ENCODE results near the gene TSNAX.

Gene TSNAX

DNA sequence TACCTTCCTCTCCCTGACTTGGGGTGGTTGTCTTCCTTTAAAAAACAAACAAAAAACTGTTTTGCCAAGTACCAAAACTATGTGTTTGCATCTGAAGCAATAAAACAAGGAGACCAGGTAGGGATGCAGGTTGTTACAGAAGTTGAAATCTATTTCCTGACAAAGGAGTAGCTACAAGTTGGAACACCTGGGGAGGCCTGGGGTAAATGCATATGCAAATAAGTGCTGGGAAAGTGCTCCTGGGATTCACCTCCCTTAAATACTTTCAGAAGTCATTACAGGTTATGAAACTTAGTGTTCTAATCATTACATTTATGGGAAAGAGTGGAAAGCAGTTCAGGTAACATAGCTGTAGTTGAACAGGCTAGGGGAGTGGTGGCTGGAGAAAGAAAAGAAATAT lies 1.9 kb upstream of the TSNAX start:
- CTCF ChIA-PET = no interaction called here
- TF ChIP-seq, protein P1, sequence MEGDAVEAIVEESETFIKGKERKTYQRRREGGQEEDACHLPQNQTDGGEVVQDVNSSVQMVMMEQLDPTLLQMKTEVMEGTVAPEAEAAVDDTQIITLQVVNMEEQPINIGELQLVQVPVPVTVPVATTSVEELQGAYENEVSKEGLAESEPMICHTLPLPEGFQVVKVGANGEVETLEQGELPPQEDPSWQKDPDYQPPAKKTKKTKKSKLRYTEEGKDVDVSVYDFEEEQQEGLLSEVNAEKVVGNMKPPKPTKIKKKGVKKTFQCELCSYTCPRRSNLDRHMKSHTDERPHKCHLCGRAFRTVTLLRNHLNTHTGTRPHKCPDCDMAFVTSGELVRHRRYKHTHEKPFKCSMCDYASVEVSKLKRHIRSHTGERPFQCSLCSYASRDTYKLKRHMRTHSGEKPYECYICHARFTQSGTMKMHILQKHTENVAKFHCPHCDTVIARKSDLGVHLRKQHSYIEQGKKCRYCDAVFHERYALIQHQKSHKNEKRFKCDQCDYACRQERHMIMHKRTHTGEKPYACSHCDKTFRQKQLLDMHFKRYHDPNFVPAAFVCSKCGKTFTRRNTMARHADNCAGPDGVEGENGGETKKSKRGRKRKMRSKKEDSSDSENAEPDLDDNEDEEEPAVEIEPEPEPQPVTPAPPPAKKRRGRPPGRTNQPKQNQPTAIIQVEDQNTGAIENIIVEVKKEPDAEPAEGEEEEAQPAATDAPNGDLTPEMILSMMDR (IDR thresholded peaks at IDR 0.05; ENCODE audit: insufficient read depth, low read length, missing control alignments) = no peak
- no peak for DNase-seq (ENCODE audit: low read depth, low spot score)
- POLR2A ChIA-PET = no interaction called here
- no peak overlapping the region for H3K4me3 ChIP-seq (ENCODE audit: low read depth, low read length)

DNA sequence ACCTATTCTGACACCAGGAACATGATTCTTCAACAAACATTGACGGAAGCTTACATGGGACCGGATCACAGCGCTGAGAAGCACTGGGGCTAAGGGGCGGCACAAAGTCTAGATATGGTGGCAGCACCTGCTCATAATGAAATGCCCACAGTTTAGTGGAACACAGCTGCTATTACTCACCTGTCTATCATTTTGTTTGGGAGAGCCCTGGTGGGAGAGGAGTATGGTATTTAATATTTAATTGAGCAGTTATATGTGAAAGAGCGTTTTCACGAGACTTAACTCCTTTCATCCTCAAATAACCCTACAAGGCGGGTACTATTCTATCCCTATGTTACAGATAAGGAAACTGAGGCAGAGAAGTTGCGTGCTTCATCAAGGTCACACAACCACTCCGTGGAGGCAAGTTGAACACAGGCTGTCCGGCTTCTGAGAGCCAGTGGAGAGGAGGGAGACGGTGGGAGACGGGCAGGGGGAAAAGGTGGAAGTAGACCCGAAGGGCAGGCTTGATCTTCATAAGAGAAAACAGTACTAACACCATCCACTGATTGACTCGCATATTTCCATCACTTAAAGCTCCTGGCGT lies 790 bp upstream of the TSNAX start:
- TF ChIP-seq, protein P1 (IDR thresholded peaks at IDR 0.05; ENCODE audit: insufficient read depth, low read length, missing control alignments) = no peak
- POLR2A ChIA-PET = interaction anchor here (1.4 kb wide), 1 partner anchor 107 kb away, joined by 6 read pairs; no protein-coding TSS in a partner anchor
- no peak for DNase-seq (ENCODE audit: low read depth, low spot score)
- peak overlapping the region; percentile 94 for H3K4me3 ChIP-seq (ENCODE audit: low read depth, low read length)
- CTCF ChIA-PET = interaction anchor here (1.2 kb wide), 1 partner anchor 9 kb away, joined by 3 read pairs; no protein-coding TSS in a partner anchor

DNA sequence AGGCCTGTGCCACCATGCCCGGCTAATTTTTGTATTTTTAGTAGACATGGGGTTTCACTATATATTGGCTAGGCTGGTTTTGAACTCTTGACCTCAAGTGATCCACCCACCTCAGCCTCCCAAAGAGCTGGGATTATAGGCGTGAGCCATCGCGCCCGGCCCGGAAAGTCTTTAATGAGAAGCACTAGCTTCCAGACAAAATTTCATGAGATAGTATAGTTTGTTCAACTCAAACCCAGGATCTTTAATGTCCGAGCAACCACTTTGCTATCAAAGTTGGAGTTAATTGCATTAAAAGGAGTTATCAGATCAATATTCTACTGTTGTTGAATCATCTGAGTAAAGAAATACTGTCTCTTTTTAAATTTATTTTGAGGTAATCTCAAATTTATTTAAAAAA lies 4.8 kb downstream of the TSNAX start:
- CTCF ChIA-PET = no interaction called here
- no peak overlapping the region for H3K4me3 ChIP-seq (ENCODE audit: low read depth, low read length)
- TF ChIP-seq, protein P1 (IDR thresholded peaks at IDR 0.05; ENCODE audit: insufficient read depth, low read length, missing control alignments) = no peak
- DNase-seq (ENCODE audit: low read depth, low spot score) = no peak
- POLR2A ChIA-PET = no interaction called here

DNA sequence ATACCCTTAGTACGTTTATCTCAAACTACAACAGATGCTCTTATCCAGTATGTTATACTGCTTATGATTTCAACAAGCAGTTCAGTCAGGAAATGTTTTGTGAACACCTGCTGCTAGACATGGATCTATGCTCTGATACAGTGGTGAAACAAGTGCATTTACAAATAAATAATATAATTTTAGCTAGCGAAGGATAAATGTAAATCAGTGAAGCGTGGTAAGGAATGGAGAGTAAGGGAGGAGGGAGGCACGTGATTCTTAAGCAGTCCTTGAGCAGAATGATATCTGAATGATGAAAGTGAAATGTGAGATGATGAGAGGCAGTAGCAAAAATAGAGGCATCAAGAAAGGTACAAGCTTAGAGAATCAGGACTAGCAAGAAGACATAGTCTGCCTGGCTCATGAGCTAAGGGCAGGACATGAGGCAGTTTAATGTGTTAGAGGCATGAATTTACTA lies 6.3 kb downstream of the TSNAX start:
- CTCF ChIA-PET = no interaction called here
- no peak for DNase-seq (ENCODE audit: low read depth, low spot score)
- TF ChIP-seq, protein P1 (IDR thresholded peaks at IDR 0.05; ENCODE audit: insufficient read depth, low read length, missing control alignments) = no peak
- POLR2A ChIA-PET = no interaction called here
- H3K4me3 ChIP-seq (ENCODE audit: low read depth, low read length) = no peak overlapping the region

DNA sequence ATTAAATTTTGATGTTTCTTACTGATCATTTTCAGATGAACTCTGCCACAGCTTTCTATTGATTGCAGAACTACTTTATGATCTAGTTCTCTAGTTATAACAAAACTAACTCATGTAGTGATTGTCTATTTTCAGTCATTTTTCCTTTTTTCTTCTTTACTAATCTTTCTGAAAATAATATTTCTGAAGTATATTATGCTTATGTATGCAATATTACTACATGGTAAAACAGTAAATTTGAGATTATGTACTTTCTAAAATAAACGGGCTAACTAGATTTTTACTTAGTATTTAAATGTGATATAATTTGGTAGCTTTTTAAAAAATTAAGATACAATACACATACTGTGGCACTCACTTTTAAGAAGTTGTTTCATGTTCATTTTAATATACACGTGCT lies 7.6 kb downstream of the TSNAX start:
- POLR2A ChIA-PET = no interaction called here
- DNase-seq (ENCODE audit: low read depth, low spot score) = no peak
- CTCF ChIA-PET = interaction anchor here (1.1 to 1.5 kb wide), 3 partner anchors 9 to 54 kb away, joined by 3 read pairs; no protein-coding TSS in a partner anchor
- no peak overlapping the region for H3K4me3 ChIP-seq (ENCODE audit: low read depth, low read length)
- TF ChIP-seq, protein P1 (IDR thresholded peaks at IDR 0.05; ENCODE audit: insufficient read depth, low read length, missing control alignments) = no peak

DNA sequence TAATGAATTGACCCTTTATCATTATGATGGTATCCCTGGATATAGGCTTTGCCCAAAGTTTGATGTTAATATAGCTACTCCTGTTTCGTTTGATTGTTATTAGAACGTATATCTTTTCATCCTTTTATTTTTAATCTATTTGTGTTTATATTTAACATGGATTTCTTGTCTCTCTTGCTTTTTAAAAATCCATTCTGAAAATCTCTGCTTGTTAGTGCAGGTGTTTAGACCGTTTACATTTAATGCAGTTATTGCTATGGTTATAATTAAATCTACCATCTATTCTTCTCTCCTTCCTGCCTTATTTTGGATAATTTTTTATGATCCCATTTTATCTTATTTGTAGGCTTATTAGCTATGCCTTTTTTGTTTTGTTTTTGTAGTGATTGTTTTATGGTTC lies 12.4 kb downstream of the TSNAX start:
- ChIA-PET POLR2A (no interaction called here), CTCF (interaction anchor here (1.1 to 1.4 kb wide), 2 partner anchors 9 to 183 kb away, joined by 4 read pairs; no protein-coding TSS in a partner anchor)
- TF ChIP-seq, protein P1 (IDR thresholded peaks at IDR 0.05; ENCODE audit: insufficient read depth, low read length, missing control alignments) = no peak
- H3K4me3 ChIP-seq (ENCODE audit: low read depth, low read length) = no peak overlapping the region
- DNase-seq (ENCODE audit: low read depth, low spot score) = no peak
